Endothelial cell of umbilical vein (primary cell): ENCODE data around the gene FOXL2NB. TPM values are rescaled to one million over a fixed set of nuclear protein-coding genes. Genes with fewer than 3 reads are reported as not detected.

Experiments
- BruUV-seq: library from RNA; stranded (reverse); fragments of 400-500 nt; replicated peaks from 2 replicates; lab custom pipeline; 2021; lab: Mats Ljungman, UMichigan
- CTCF ChIA-PET: fragments of 300-600, 350-600 bp; sonication (Branson Sonifier 250); formaldehyde crosslinking; loops from one replicate; lab custom pipeline; 2021; ENCODE audit warnings: antibody characterized with exemption, inconsistent platforms; lab: Charles Lee
- POLR2A ChIA-PET: fragments of 300-600, 350-600 bp; sonication (Branson Sonifier 250); formaldehyde crosslinking; loops from one replicate; lab custom pipeline; 2021; ENCODE audit warnings: antibody characterized with exemption, inconsistent platforms; lab: Charles Lee
- DNase-seq: peaks from one replicate; pipeline ENCODE4 v3.0.0-alpha.2; 2011; ENCODE audit warnings: low read depth, low spot score
- FAIRE-seq: peaks from 2 replicates; lab custom pipeline; 2011; peaks lifted over from hg19 to GRCh38; lab: Jason Lieb, UNC
- H2AFZ ChIP-seq: 2 replicates; pipeline ENCODE4 v1.6.0; 2012; ENCODE audit warnings: low read depth, low read length, control low read depth, inconsistent platforms
- H3K27ac ChIP-seq: 2 replicates; pipeline ENCODE4 v1.5.1; 2011; ENCODE audit warnings: low read depth, mild to moderate bottlenecking, control low read depth, low read length, moderate library complexity; ENCODE audit not compliant: insufficient read depth
- H3K27me3 ChIP-seq, 2 experiments: 2 replicates each; pipeline versions ENCODE4 v1.6.0 to v1.6.1; 2011; ENCODE audit warnings: low read length in 2 of 2, mixed read lengths in 1 of 2; ENCODE audit not compliant: control insufficient read depth in 2 of 2, insufficient read depth in 2 of 2
- H3K36me3 ChIP-seq, 2 experiments: 2 replicates in 1 of 2; 3 replicates in 1 of 2; pipeline ENCODE4 v1.5.1; 2011; ENCODE audit warnings: low read length in 2 of 2, mild to moderate bottlenecking in 1 of 2, moderate library complexity in 1 of 2; ENCODE audit not compliant: control insufficient read depth in 2 of 2, insufficient read depth in 2 of 2; ENCODE audit errors: extremely low read depth in 1 of 2
- H3K4me1 ChIP-seq: 3 replicates; pipeline ENCODE4 v1.5.1; 2011; ENCODE audit warnings: mild to moderate bottlenecking, low read length; ENCODE audit not compliant: control insufficient read depth, insufficient read depth; ENCODE audit errors: extremely low read depth
- H3K4me2 ChIP-seq: 2 replicates; pipeline ENCODE4 v1.6.1; 2011; ENCODE audit warnings: low read length, control low read depth, mixed read lengths; ENCODE audit not compliant: insufficient read depth
- H3K4me3 ChIP-seq, 3 experiments: fragments of 200-600 bp in 1 of 3; sonication (generic), shearing (Covaris generic) in 1 of 3; replicated peaks in 1 of 3; 2 replicates each; pipeline ENCODE4 v1.5.1; 2011 to 2016; ENCODE audit warnings: control low read depth in 3 of 3, low read length in 3 of 3, mild to moderate bottlenecking in 2 of 3, inconsistent platforms in 1 of 3, low read depth in 1 of 3, moderate library complexity in 1 of 3; ENCODE audit not compliant: insufficient read depth in 1 of 3
- H3K79me2 ChIP-seq: 2 replicates; pipeline ENCODE4 v1.6.0; 2012; ENCODE audit warnings: low read length, inconsistent platforms; ENCODE audit not compliant: control insufficient read depth, insufficient read depth
- H3K9ac ChIP-seq: replicated peaks from 2 replicates; pipeline ENCODE3; 2011; ENCODE audit warnings: low read length, control low read depth; ENCODE audit not compliant: insufficient read depth; ENCODE audit errors: extremely low read depth
- H3K9me1 ChIP-seq: replicated peaks from 3 replicates; pipeline ENCODE4 v1.6.0; 2011; ENCODE audit warnings: mild to moderate bottlenecking, low read length; ENCODE audit not compliant: control insufficient read depth, insufficient read depth; ENCODE audit errors: extremely low read depth
- H3K9me3 ChIP-seq: replicated peaks from 2 replicates; pipeline ENCODE4 v1.5.1; 2012; ENCODE audit warnings: low read length, inconsistent platforms; ENCODE audit not compliant: control insufficient read depth, insufficient read depth
- H4K20me1 ChIP-seq: replicated peaks from 2 replicates; pipeline ENCODE3; 2011; ENCODE audit warnings: mild to moderate bottlenecking, low read length; ENCODE audit not compliant: control insufficient read depth, insufficient read depth; ENCODE audit errors: extremely low read depth
- CTCF ChIP-seq, 2 donors: IDR thresholded peaks; 1 replicate in 1 of 2; 2 replicates in 1 of 2; pipeline ENCODE4 v1.5.1; 2011; ENCODE audit warnings: low read length in 2 of 2, mild to moderate bottlenecking in 2 of 2, moderate library complexity in 2 of 2, control low read depth in 1 of 2, inconsistent platforms in 1 of 2, low read depth in 1 of 2; ENCODE audit not compliant: insufficient read depth in 1 of 2; ENCODE audit errors: extremely low read depth in 1 of 2
- EZH2 ChIP-seq: IDR thresholded peaks from 2 replicates; pipeline ENCODE4 v1.6.1; 2012; ENCODE audit warnings: borderline replicate concordance, low read depth, mild to moderate bottlenecking, moderate library complexity, low read length, inconsistent platforms; ENCODE audit not compliant: severe bottlenecking
- FOS ChIP-seq: IDR thresholded peaks from 2 replicates; pipeline ENCODE4 v1.6.1; 2011; ENCODE audit warnings: mild to moderate bottlenecking, low read length, moderate library complexity, borderline replicate concordance; ENCODE audit not compliant: insufficient read depth
- GATA2 ChIP-seq: IDR thresholded peaks from 2 replicates; pipeline ENCODE4 v1.7.0; 2011; ENCODE audit warnings: low read depth, mild to moderate bottlenecking, moderate library complexity, mixed read lengths, low read length; ENCODE audit not compliant: insufficient read length, insufficient read depth
- JUN ChIP-seq: IDR thresholded peaks from 2 replicates; pipeline ENCODE4 v1.6.1; 2011; ENCODE audit warnings: borderline replicate concordance, low read depth; ENCODE audit not compliant: insufficient read length, insufficient read depth
- MAX ChIP-seq: IDR thresholded peaks from 2 replicates; pipeline ENCODE4 v1.6.1; 2011; ENCODE audit not compliant: insufficient read depth, insufficient read length
- MYC ChIP-seq: IDR thresholded peaks from one replicate; pipeline ENCODE4 v1.6.1; 2011; ENCODE audit warnings: mild to moderate bottlenecking, low read depth, low read length
- POLR2A ChIP-seq: IDR thresholded peaks from 2 replicates; pipeline ENCODE4 v1.6.1; 2012; ENCODE audit warnings: low read depth, mild to moderate bottlenecking, control low read depth, low read length
- POLR2AphosphoS5 ChIP-seq: IDR thresholded peaks from 2 replicates; pipeline ENCODE4 v1.6.1; 2012; ENCODE audit warnings: low read depth, mild to moderate bottlenecking, control low read depth, low read length, moderate library complexity; ENCODE audit not compliant: insufficient read depth
- dilution Hi-C: fragments of 300-500 bp; cut with MboI; formaldehyde crosslinking; loops from one replicate; pipeline ENCODE4 v1.15.0; 2019; ENCODE audit warnings: low sequenced_read_pairs; ENCODE audit not compliant: extremely low pct_ligation_motif_present
- intact Hi-C: fragments of 100-400 bp; cut with micrococcal nuclease; formaldehyde crosslinking; loops from one replicate; pipeline ENCODE4 v1.10.0; 2022
- polyA plus RNA-seq, 4 experiments: library from polyadenylated mRNA; depleted of rRNA in 3 of 4; stranded (reverse) in 3 of 4; unstranded in 1 of 4; fragments of >200 nt; gene quantifications; 2 replicates each; pipeline versions ENCODE4 v1.2.1 to v1.2.3, GENCODE V29; 2011 to 2012; ENCODE audit warnings: missing spikeins in 1 of 4
- total RNA-seq: library from RNA; stranded (reverse); gene quantifications from 2 replicates; pipeline ENCODE4 v1.2.3, GENCODE V29; 2021

The FOXL2NB gene
- total and polyA plus RNA-seq, 2 donors (not counting 3 experiments of a cell fraction or from before 2014, with no cell fraction given), result 0.01 TPM; not detected in 1

- DNase-seq (no peak), FAIRE-seq (no peak)
- Histone ChIP-seq H3K4me3 (peak overlapping the region in 1 of 3 experiments; percentile 12), H3K9me1 (no peaks in the 10 kb centered on the region), H3K4me2 (peak overlapping the region; percentile 28), H2AFZ (peak overlapping the region; percentile 40), H3K36me3 (no peaks in the 10 kb centered on the region), H3K9me3 (no peaks in the 10 kb centered on the region), H3K79me2 (no peaks in the 10 kb centered on the region), H4K20me1 (no peaks in the 10 kb centered on the region), H3K27me3 (peaks cover 60 to 71% of the 10 kb centered on the region in 2 experiments), H3K4me1 (peaks cover 13% of the 10 kb centered on the region), H3K9ac (no peak overlapping the region), H3K27ac (no peak overlapping the region)
- intact Hi-C loops, result no loop called here
- TF ChIP-seq EZH2 (peak; percentile 95), MYC (no peak)
- POLR2A ChIA-PET, result no interaction called here
- dilution Hi-C loops, result no loop called here
- no TSS peak for BruUV-seq
- CTCF ChIA-PET, result interaction anchor here (0.8 to 6.4 kb wide), 11 partner anchors 10 to 356 kb away, joined by 3 to 40 read pairs (median 4); partner anchors contain the start of gene CEP70
These were observed 3.1 kb downstream of the FOXL2NB start for GRCh38 chr3:138950006-138950644.

DNA sequence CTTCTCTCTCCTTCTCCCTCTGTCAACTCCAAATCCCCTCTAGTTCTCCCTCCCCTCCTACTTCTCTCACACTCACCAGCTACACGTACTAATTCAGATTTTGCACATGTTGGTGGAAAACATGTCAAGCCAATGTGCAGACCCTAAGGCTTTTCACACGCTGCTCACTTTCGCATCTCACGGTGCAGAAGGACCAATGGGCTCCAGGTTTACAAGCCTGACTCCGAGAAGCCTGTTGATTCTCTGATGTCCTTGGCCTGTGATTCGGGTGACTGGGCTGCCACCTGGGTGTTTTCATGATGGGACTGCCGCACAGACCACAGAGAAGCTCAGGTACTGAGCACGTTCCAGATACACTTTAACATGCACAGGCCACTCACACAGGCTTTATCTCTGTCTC is 3.7 kb downstream of the FOXL2NB start:
- no peak overlapping the region for H3K9ac ChIP-seq
- TF ChIP-seq CTCF (IDR thresholded peaks at IDR 0.05; ENCODE audit: extremely low read depth in 1 of 2, insufficient read depth in 1 of 2, low read depth in 1 of 2, low read length in 2 of 2), result no peak
- no peak for TF ChIP-seq POLR2A
- no peak for TF ChIP-seq GATA2
- TF ChIP-seq FOS, result no peak
- TF ChIP-seq MYC, result no peak
- no peak for TF ChIP-seq EZH2
- TF ChIP-seq POLR2AphosphoS5, result no peak
- no peak for TF ChIP-seq MAX
- TF ChIP-seq JUN, result no peak
- dilution Hi-C loops (no loop called here), intact Hi-C loops (no loop called here)
- H3K79me2 ChIP-seq, result no peaks in the 10 kb centered on the region
- no peaks in the 10 kb centered on the region for H3K36me3 ChIP-seq
- H3K4me2 ChIP-seq, result no peak overlapping the region
- H3K27me3 ChIP-seq, result peaks cover 61 to 67% of the 10 kb centered on the region in 2 experiments
- CTCF ChIA-PET, result interaction anchor here (0.8 to 6.4 kb wide), 10 partner anchors 9 to 357 kb away, joined by 3 to 40 read pairs (median 5); partner anchors contain the start of gene CEP70
- BruUV-seq, result no TSS peak
- POLR2A ChIA-PET, result no interaction called here
- no peak for FAIRE-seq
- no peaks in the 10 kb centered on the region for H4K20me1 ChIP-seq
- DNase-seq, result no peak
- no peak overlapping the region for H2AFZ ChIP-seq
- no peaks in the 10 kb centered on the region for H3K9me3 ChIP-seq
- H3K9me1 ChIP-seq, result no peaks in the 10 kb centered on the region
- no peak overlapping the region for H3K4me3 ChIP-seq
- no peak overlapping the region for H3K27ac ChIP-seq
- H3K4me1 ChIP-seq, result peaks cover 13% of the 10 kb centered on the region
